HG03432 (cell line): ENCODE data around the gene SKIL.

Experiments used
- ATAC-seq: cut with Tn5 transposase; IDR thresholded peaks from one replicate; pipeline ENCODE4 v1.9.1; 2021; ENCODE audit warnings: mild to moderate bottlenecking, moderate library complexity; ENCODE audit not compliant: unreplicated experiment

Gene SKIL

GRCh38 chr3:170386468-170386867 is 29.0 kb downstream of the SKIL start:
- ATAC-seq = no peak

GRCh38 chr3:170387950-170388349 is 30.4 kb downstream of the SKIL start:
- ATAC-seq = no peak

- ATAC-seq = no peak
Observed at GRCh38 chr3:170391108-170391507, 33.6 kb downstream of the SKIL start.

- no peak for ATAC-seq
Observed at GRCh38 chr3:170397685-170398084, 40.2 kb downstream of the SKIL start.

GRCh38 chr3:170405101-170405500 is 47.6 kb downstream of the SKIL start:
- ATAC-seq = no peak

- ATAC-seq = no peak
Observed at GRCh38 chr3:170410428-170411029, 53.0 kb downstream of the SKIL start.

- ATAC-seq = no peak
Observed at GRCh38 chr3:170413291-170413690, 55.8 kb downstream of the SKIL start.

- ATAC-seq = peak; percentile 70
Observed at GRCh38 chr3:170414202-170414663, 56.7 kb downstream of the SKIL start.

- no peak for ATAC-seq
Observed at GRCh38 chr3:170417090-170417489, 59.6 kb downstream of the SKIL start.

GRCh38 chr3:170418422-170419398 is 61.2 kb downstream of the SKIL start, which contains the start of gene CLDN11:
CLDN11 (plus strand) TSS chr3:170418868; CDS start chr3:170419067, 199 bp downstream.
- ATAC-seq = no peak

- ATAC-seq = no peak
Observed at GRCh38 chr3:170419557-170420087, 62.1 kb downstream of the SKIL start.

- no peak for ATAC-seq
Observed at GRCh38 chr3:170420307-170420821, 62.8 kb downstream of the SKIL start.

GRCh38 chr3:170421111-170421641 is 63.7 kb downstream of the SKIL start:
- no peak for ATAC-seq

GRCh38 chr3:170421758-170422157 is 64.2 kb downstream of the SKIL start:
- ATAC-seq = no peak

GRCh38 chr3:170423001-170423615 is 65.6 kb downstream of the SKIL start:
- no peak for ATAC-seq

GRCh38 chr3:170424879-170425278 is 67.4 kb downstream of the SKIL start:
- ATAC-seq = no peak

- no peak for ATAC-seq
Observed at GRCh38 chr3:170425491-170426239, 68.2 kb downstream of the SKIL start.

- no peak for ATAC-seq
Observed at GRCh38 chr3:170426240-170426797, 68.8 kb downstream of the SKIL start.

- ATAC-seq = no peak
Observed at GRCh38 chr3:170428095-170428494, 70.6 kb downstream of the SKIL start.

GRCh38 chr3:170429050-170429449 is 71.5 kb downstream of the SKIL start:
- peak; percentile 79 for ATAC-seq
